B cell (primary cell): Measurements from ENCODE around the gene ATP5ME.

Experiments used
- EZH2 ChIP-seq: IDR thresholded peaks from 2 replicates; pipeline ENCODE4 v1.6.1; 2012; ENCODE audit warnings: borderline replicate concordance, low read depth, mild to moderate bottlenecking, moderate library complexity, low read length; ENCODE audit not compliant: insufficient read depth, poor library complexity, severe bottlenecking
- TF ChIP-seq, protein P1 (sequence below): fragments of 200-600 bp; IDR thresholded peaks from one replicate; pipeline ENCODE4 v1.8.0; 2022; ENCODE audit warnings: antibody characterized with exemption, mild to moderate bottlenecking

DNA sequence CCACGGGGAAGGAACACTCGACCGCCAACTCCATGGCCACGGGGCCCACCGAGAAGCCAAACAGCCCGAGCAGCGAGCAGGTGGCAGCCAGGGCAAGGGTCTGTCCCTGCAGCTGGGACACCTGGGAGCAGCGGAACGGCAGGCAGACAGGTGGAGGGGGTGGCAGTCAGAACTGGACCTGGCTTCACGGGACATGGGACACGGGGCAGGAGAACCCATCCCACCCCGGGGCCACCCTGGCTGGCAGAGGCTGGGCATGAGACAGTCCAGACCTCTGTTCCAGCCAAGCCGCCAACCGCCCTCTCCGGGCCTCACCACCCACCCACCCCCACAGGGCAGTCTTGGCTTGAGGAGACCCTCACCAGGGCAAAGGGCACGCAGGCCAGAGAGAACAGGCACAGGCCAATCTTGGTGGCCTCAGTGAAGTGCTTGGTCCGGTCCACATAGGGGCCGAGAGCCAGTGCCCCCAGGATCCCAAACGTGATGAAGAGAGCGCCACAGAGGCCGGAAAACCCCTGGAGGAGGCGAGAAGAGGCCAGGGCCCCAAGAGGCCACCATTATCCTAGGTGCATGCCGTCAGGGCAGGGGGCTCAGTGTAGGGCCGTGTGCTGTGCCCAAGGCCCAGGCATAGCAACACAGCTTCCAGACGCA lies 9.3 kb upstream of the ATP5ME start:
- TF ChIP-seq, protein P1, sequence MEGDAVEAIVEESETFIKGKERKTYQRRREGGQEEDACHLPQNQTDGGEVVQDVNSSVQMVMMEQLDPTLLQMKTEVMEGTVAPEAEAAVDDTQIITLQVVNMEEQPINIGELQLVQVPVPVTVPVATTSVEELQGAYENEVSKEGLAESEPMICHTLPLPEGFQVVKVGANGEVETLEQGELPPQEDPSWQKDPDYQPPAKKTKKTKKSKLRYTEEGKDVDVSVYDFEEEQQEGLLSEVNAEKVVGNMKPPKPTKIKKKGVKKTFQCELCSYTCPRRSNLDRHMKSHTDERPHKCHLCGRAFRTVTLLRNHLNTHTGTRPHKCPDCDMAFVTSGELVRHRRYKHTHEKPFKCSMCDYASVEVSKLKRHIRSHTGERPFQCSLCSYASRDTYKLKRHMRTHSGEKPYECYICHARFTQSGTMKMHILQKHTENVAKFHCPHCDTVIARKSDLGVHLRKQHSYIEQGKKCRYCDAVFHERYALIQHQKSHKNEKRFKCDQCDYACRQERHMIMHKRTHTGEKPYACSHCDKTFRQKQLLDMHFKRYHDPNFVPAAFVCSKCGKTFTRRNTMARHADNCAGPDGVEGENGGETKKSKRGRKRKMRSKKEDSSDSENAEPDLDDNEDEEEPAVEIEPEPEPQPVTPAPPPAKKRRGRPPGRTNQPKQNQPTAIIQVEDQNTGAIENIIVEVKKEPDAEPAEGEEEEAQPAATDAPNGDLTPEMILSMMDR: no peak
- TF ChIP-seq EZH2: no peak
